PC-9 (cell line): Measurements from ENCODE around the gene NOP56.

Source experiments
- CTCF ChIP-seq: fragments of 200-600 bp; sonication (generic); conservative IDR thresholded peaks from 2 replicates; pipeline ENCODE4 v1.6.1; 2017; ENCODE audit warnings: mixed run types, antibody characterized with exemption, mild to moderate bottlenecking, moderate library complexity
- EZH2 ChIP-seq: fragments of 200-600 bp; sonication (generic); IDR thresholded peaks from 2 replicates; pipeline ENCODE4 v1.8.0; 2017; ENCODE audit warnings: antibody characterized with exemption, low read depth

- TF ChIP-seq CTCF (no peak), EZH2 (no peak)
Measured at GRCh38 chr20:2695206-2695983, 43.0 kb downstream of the NOP56 start.
